Stimulated activated CD4-positive, alpha-beta T cell treated with anti-CD3 and anti-CD28 coated beads, Interleukin-1b, Interleukin-23, amount 100 ng/mL, for 4 hours (primary cell): ENCODE measurements around the gene FTO.

Experiments
- DNase-seq, 2 donors: peaks; one replicate each; pipeline ENCODE4 v3.0.0-alpha.2; 2020; ENCODE audit warnings: low read depth in 2 of 2

Gene FTO

GRCh38 chr16:54156349-54156748, 452.4 kb downstream of the FTO start:
- no peak for DNase-seq

GRCh38 chr16:54158986-54159385, 455.0 kb downstream of the FTO start:
- DNase-seq, result no peak

GRCh38 chr16:54159490-54160080, 455.6 kb downstream of the FTO start:
- no peak for DNase-seq

- DNase-seq, result no peak
These were observed 456.4 kb downstream of the FTO start for GRCh38 chr16:54160252-54160860.

- DNase-seq, result no peak
These were observed 457.3 kb downstream of the FTO start for GRCh38 chr16:54160939-54161897.

- DNase-seq, result no peak
These were observed 459.4 kb downstream of the FTO start for GRCh38 chr16:54163197-54163843.

GRCh38 chr16:54164789-54165173, 460.8 kb downstream of the FTO start:
- no peak for DNase-seq

GRCh38 chr16:54165174-54165911, 461.4 kb downstream of the FTO start:
- no peak for DNase-seq

GRCh38 chr16:54165912-54166865, 462.2 kb downstream of the FTO start:
- DNase-seq, result no peak

GRCh38 chr16:54169112-54169511, 465.2 kb downstream of the FTO start:
- no peak for DNase-seq

GRCh38 chr16:54171626-54172537, 467.9 kb downstream of the FTO start:
- DNase-seq, result no peak

GRCh38 chr16:54173490-54173889, 469.5 kb downstream of the FTO start:
- no peak for DNase-seq

- no peak for DNase-seq
These were observed 470.2 kb downstream of the FTO start for GRCh38 chr16:54174201-54174600.

GRCh38 chr16:54174750-54175149, 470.8 kb downstream of the FTO start:
- DNase-seq, result no peak

- DNase-seq, result no peak
These were observed 471.2 kb downstream of the FTO start for GRCh38 chr16:54175169-54175551.

- DNase-seq, result no peak
These were observed 471.8 kb downstream of the FTO start for GRCh38 chr16:54175552-54176375.

- DNase-seq, result no peak
These were observed 472.5 kb downstream of the FTO start for GRCh38 chr16:54176376-54176901.
